HG02763 (cell line): Measurements from ENCODE around the gene OR5W2.
"Not testable (repeated sequence)": the region's sequence is repeated elsewhere in the genome, so short reads cannot be mapped to it uniquely, and the experiment has no call there.

Experiments
- ATAC-seq: cut with Tn5 transposase; IDR thresholded peaks from one replicate; pipeline ENCODE4 v1.9.1; 2021; ENCODE audit warnings: mild to moderate bottlenecking, moderate library complexity; ENCODE audit not compliant: unreplicated experiment

OR5W2 gene

DNA sequence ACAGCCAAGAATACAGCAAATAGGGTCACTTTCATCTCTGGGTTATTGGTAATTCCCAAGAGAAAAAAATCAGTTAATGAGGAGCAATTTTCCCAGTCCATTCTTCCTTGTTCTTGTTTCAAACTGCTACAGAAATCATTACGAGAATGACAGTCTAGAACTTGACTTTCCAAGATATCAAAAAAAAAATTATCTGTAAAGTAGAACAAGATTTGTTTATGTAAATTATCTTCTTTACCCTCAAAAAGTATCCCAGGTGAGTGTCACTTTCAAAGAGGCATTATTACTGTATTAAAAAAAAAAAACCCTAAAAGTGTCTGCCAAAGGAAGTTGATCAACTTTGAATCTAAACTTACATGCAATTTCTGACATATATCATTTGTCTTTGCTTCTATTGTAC, at the start of gene OR5W2:
TSS of gene OR5W2 (minus strand) at position 101 of the 400 bp plus-strand sequence. CDS start at position 101, 0 bp downstream.
- no peak for ATAC-seq

DNA sequence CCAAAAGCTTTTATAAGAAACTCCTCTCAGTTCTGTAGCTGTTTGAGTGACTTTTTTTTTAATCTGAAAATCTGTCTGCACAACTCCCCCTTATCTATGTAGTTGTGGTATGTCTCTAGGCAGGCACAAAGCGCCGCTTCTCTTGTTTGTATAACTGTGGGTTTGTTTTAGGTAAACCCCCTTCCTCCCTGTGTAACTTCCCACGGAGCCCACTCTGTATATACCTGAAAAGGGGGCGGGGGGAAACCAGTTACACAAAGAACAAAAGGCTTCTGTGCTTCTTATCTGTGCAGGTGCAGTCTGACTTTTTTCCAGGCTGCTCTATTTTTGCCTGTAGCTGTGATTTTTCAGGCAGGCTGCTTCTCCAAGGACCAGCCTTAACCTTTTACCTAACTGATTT, 42.1 kb upstream of the OR5W2 start:
- ATAC-seq: no peak

DNA sequence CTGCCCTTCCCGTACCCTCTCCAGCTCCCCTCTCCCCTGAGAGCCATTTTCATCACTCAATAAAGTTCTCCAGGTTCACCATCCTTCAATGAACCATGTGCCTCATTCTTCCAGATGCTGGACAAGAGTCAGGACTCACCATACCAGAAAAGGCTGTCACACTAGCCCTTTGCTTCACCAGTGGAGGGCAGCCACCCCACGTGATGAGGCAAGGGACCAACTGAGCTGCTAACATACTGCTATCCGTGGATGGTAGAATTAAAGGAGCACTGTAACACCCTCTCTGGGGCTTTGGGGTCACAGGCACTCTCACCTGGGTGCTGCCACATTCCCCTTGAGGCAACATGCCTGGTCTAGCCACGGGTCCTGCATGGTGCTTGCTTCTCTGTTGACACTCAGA, 34.9 kb upstream of the OR5W2 start:
- no peak for ATAC-seq

DNA sequence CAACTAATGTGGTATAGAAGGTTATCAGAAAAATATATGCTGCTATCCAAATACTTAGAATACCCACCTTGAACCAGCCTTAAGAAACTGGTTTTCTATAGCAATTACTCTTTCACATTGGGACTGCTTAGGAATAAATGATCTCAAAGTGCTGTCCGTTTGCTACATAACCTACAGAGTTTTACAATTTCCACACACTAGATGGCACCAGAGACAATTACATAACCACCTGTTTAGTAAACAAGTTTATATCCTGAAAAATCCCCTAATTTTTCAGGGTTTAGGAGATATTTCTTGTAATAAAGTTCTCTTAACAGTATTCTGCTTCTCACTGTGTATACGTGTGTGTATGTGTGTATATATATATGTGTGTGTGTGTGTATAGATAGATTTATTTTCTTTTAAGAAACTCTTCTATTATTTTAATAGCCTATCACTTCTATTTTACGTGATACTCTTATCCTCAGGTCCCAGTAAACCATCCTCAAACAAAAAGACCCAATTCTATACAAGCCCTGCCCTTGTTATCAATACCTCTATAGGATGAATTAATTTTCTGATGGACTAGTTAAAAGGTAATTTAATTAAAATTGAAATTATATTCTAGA, 28.5 kb upstream of the OR5W2 start:
- no peak for ATAC-seq

DNA sequence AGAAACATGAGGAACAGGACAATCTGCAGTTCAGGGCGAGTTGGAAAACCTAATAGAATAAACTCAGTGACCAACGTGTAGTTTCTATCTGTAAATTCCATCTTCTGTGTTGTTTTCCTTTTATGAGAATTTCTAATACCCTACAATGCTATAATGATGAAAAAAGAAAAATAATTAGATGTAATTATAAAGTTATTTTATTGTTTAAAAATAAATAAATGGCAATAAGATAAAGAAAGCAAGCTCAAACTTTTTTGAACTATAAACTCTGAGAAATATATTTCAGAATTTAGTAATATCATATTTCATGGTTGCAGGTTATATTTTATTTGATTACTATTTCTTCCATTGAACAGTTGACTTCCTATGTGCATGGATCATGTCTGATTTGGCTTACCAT, 21.9 kb upstream of the OR5W2 start, which contains the start of gene OR5I1:
TSS of gene OR5I1 (minus strand) at position 101 of the 400 bp plus-strand sequence. CDS start at position 101, 0 bp downstream.
- ATAC-seq: no peak

DNA sequence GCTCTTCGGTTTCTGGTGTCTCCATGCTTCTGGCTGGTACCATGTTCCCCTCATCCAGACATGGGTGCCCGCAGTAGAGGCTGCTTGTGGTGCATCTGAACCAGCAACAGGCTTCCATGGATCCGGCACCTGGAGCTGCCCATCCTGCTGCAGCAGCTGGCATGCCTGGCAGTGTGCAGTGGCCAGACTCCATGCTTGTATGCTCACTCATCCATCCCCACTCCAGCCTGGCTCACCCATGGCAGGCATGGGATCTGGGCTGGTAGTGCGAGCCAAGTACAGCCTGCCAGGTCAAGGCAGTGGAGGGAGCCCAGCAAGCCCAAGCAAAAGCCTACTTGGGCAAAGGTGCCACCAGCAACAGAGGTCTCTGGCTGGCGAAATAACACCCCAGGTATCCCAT, 6.2 kb upstream of the OR5W2 start:
- no peak for ATAC-seq

DNA sequence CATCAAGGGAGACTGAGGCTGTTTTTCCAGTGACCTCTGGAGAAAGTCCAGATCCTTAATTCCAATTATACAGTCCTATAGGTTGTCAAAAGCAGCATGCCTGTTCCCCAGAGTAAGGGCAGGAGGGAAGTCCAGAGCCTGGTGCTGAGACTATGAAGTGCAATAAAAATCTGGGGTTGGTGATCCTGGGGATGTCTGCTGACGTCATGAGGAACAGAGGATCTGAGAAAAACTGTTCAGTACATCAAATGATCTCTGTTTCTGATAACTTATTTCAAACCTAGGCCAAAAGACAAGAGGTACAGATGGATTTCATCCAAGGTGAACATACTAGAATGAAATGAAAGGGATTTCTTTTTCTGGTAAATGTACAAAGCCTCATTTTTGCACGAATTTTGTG, 12.1 kb downstream of the OR5W2 start:
- no peak for ATAC-seq

DNA sequence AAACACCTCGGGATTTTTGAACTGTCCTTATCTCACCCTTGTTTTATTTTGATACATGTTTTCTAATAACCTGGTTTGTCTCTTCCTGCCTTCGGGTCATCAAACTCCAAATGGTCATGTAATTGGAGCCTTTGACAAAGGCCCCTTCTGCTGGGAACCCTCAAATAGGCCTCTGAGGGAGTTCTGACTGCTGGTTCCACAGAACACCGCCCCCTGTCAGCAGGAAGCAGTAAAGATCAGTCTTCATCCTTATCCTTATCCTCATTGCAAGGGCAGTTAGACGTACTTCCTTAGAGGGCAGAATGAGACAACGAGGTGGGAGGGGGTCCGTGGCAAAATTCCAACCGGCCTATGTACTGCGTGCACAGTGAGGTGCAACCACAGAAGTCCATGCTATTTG, 19.2 kb downstream of the OR5W2 start:
- no peak for ATAC-seq

DNA sequence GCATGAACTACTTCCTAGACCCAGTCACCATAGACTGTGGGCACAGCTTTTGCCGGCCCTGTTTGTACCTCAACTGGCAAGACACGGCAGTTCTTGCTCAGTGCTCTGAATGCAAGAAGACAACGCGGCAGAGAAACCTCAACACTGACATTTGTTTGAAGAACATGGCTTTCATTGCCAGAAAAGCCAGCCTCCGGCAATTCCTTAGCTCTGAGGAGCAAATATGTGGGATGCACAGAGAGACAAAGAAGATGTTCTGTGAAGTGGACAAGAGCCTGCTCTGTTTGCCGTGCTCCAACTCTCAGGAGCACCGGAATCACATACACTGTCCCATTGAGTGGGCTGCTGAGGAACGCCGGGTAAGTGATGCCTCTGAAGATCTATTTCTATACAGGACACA, 28.9 kb downstream of the OR5W2 start:
- not testable (repeated sequence) for ATAC-seq

DNA sequence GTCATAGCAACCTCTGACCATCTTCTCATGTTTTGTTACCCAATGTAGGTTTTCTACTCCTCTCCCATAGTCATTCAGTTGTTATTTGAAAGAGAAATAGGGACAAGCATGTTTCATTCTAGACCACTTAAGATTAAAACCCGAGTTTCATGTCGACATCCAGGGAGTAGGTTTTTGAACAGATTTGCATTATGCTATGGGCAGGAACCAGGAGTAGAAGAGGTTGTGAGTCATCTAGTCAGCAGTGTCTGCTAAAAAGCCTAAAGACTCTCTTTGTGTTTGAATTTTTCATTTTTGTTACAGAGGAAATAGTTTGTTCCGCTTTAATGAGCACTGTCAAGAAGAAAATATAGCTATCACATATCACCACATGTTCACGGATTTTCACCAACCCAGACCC, 29.4 kb downstream of the OR5W2 start:
- ATAC-seq: not testable (repeated sequence)

DNA sequence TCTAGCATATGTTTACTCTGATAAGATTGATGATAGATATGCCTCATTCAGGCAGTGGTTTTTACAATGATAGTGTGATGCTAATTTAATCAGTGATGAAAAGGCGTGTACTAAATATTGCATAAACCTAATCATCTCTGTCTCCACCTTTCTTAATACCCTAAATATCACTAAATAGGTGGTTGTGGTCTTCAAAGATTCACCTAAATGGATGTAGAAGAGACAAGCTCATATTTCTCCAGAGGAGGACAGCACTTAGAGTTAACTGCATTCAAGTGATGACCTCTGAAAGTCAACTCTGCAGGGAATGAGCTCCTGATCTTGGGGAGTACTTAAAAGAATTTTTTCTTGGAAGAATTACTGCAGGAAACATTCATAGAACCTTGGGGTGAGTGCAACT, 31.4 kb downstream of the OR5W2 start, which contains the start of gene TRIM51:
TSS of gene TRIM51 (plus strand) at position 301 of the 400 bp plus-strand sequence. CDS start 2,132 bp downstream, outside the sequence.
- not testable (repeated sequence) for ATAC-seq

DNA sequence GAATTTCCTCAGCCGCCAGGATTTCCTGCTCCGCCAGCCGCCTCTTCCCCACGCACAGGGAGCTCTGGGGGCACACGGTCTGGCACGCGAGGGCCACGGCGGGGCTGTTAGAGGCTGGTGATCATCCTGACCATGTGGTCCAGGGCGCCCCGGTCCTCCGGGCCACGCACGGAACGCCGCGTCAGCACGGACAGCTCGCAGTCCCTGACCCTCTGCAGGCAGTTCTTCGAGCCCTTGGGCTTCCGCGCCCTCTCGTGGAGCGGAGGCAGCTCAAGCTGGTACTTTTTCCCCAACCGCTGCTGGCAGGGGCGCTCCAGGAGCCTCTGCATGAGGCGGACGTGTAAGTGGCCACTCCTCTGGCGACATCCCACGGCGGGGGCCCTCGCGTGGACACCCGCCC, 41.2 kb downstream of the OR5W2 start:
- not testable (repeated sequence) for ATAC-seq

DNA sequence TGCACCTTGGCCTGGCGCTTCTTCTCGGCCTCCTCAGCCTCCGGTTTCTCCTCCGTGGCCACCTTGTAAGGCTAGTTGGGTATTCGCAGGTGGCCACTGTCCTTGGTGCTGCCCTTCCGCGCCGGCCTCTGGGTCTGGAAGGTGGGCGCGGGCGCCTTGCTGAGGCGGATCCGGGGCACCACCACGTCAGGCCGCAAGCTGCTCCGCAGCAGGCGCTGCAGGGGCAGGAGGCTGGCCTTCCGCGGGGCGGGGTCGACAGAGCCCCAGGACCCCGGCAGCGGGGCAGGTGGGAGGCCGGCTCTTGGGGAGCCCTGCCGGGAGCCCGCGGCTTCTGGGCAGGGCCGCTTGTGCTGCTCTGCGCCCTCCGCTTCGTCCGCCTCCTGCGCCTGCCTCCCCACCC, 41.7 kb downstream of the OR5W2 start:
- ATAC-seq: not testable (repeated sequence)

DNA sequence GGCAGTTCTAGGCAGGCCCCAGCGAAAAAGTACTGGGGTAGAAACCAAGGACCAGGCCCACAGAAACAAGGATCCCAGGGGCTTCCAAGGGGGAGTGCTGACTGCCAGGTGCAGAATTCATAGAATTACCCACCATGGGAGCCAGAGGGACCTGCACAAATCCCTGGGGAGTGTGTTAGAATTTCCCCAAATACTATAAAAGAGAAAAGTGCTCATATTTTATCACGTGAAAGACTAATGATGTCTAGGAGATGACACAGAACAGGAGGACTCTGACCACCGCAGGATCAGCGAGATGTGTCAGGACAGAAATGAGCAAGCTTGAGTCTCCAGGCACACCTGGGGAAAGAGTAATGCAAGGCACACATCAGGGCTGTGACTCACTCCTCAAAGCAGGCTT, 47.0 kb downstream of the OR5W2 start:
- ATAC-seq: not testable (repeated sequence)
